NOMO-1 (cell line): ENCODE data around the gene LYPD1.

Experiments used
- DNase-seq, 2 experiments: peaks; one replicate each; lab custom pipeline; 2025; ENCODE audit not compliant: unreplicated experiment in 2 of 2; lab: John Stamatoyannopoulos, UW

Gene LYPD1

GRCh38 chr2:132638313-132639040, 31.5 kb downstream of the LYPD1 start:
- DNase-seq, result no peak

GRCh38 chr2:132636346-132636745, 33.7 kb downstream of the LYPD1 start:
- no peak for DNase-seq

- no peak for DNase-seq
Observed at GRCh38 chr2:132633635-132634034, 36.4 kb downstream of the LYPD1 start.

- no peak for DNase-seq
Observed at GRCh38 chr2:132632000-132632649, 37.9 kb downstream of the LYPD1 start.

GRCh38 chr2:132627536-132627935, 42.5 kb downstream of the LYPD1 start:
- DNase-seq, result no peak

- DNase-seq, result peak; percentile 22 to 28
Observed at GRCh38 chr2:132623096-132623839, 46.7 kb downstream of the LYPD1 start.

GRCh38 chr2:132621131-132621875, 48.7 kb downstream of the LYPD1 start:
- DNase-seq, result no peak

GRCh38 chr2:132620115-132620514, 49.9 kb downstream of the LYPD1 start:
- DNase-seq, result no peak

GRCh38 chr2:132618734-132619133, 51.3 kb downstream of the LYPD1 start:
- DNase-seq, result no peak

GRCh38 chr2:132617989-132618388, 52.0 kb downstream of the LYPD1 start:
- DNase-seq, result no peak

GRCh38 chr2:132615329-132616085, 54.5 kb downstream of the LYPD1 start:
- DNase-seq, result no peak

GRCh38 chr2:132611719-132612118, 58.3 kb downstream of the LYPD1 start:
- DNase-seq, result no peak

- no peak for DNase-seq
Observed at GRCh38 chr2:132609101-132609890, 60.7 kb downstream of the LYPD1 start.

GRCh38 chr2:132608311-132608710, 61.7 kb downstream of the LYPD1 start:
- DNase-seq, result no peak

GRCh38 chr2:132607426-132608090, 62.4 kb downstream of the LYPD1 start:
- no peak for DNase-seq

- DNase-seq, result no peak
Observed at GRCh38 chr2:132606649-132607048, 63.4 kb downstream of the LYPD1 start.

GRCh38 chr2:132605236-132606180, 64.5 kb downstream of the LYPD1 start:
- DNase-seq, result no peak

- no peak for DNase-seq
Observed at GRCh38 chr2:132604561-132604960, 65.4 kb downstream of the LYPD1 start.
